Measurements from ENCODE around the gene NFIA. TPM values are rescaled to one million over a fixed set of nuclear protein-coding genes. Genes with fewer than 3 reads are reported as not detected.

Gene NFIA
- total and polyA plus RNA-seq, 9 of the 15 experiments (the other 6 are each of a cell fraction or from before 2014, with no cell fraction given) = 5.3 to 24.9 (median 9.8) TPM

GRCh38 chr1:61071205-61072130 lies 10.9 kb upstream of the NFIA start (continued):
- peak; percentile 46 for TF ChIP-seq NCOA4 (IDR thresholded peaks at IDR 0.05; ENCODE audit: partially characterized antibody)
- TF ChIP-seq RB1 (IDR thresholded peaks at IDR 0.05; ENCODE audit: low read depth) = no peak
- peak; percentile 60 for TF ChIP-seq BRD9 (IDR thresholded peaks at IDR 0.05; ENCODE audit: low read depth, partially characterized antibody)
- TF ChIP-seq HNRNPL (IDR thresholded peaks at IDR 0.05; ENCODE audit: low read depth, low read length) = no peak
- TF ChIP-seq ASH1L (IDR thresholded peaks at IDR 0.05; ENCODE audit: borderline replicate concordance, low read depth, partially characterized antibody) = peak; percentile 43
- TF ChIP-seq NFXL1 (CRISPR knock-in tag; IDR thresholded peaks at IDR 0.05) = no peak
- no peak for TF ChIP-seq ZNF76 (CRISPR knock-in tag; IDR thresholded peaks at IDR 0.05; ENCODE audit: borderline replicate concordance)
- TF ChIP-seq, protein P1, sequence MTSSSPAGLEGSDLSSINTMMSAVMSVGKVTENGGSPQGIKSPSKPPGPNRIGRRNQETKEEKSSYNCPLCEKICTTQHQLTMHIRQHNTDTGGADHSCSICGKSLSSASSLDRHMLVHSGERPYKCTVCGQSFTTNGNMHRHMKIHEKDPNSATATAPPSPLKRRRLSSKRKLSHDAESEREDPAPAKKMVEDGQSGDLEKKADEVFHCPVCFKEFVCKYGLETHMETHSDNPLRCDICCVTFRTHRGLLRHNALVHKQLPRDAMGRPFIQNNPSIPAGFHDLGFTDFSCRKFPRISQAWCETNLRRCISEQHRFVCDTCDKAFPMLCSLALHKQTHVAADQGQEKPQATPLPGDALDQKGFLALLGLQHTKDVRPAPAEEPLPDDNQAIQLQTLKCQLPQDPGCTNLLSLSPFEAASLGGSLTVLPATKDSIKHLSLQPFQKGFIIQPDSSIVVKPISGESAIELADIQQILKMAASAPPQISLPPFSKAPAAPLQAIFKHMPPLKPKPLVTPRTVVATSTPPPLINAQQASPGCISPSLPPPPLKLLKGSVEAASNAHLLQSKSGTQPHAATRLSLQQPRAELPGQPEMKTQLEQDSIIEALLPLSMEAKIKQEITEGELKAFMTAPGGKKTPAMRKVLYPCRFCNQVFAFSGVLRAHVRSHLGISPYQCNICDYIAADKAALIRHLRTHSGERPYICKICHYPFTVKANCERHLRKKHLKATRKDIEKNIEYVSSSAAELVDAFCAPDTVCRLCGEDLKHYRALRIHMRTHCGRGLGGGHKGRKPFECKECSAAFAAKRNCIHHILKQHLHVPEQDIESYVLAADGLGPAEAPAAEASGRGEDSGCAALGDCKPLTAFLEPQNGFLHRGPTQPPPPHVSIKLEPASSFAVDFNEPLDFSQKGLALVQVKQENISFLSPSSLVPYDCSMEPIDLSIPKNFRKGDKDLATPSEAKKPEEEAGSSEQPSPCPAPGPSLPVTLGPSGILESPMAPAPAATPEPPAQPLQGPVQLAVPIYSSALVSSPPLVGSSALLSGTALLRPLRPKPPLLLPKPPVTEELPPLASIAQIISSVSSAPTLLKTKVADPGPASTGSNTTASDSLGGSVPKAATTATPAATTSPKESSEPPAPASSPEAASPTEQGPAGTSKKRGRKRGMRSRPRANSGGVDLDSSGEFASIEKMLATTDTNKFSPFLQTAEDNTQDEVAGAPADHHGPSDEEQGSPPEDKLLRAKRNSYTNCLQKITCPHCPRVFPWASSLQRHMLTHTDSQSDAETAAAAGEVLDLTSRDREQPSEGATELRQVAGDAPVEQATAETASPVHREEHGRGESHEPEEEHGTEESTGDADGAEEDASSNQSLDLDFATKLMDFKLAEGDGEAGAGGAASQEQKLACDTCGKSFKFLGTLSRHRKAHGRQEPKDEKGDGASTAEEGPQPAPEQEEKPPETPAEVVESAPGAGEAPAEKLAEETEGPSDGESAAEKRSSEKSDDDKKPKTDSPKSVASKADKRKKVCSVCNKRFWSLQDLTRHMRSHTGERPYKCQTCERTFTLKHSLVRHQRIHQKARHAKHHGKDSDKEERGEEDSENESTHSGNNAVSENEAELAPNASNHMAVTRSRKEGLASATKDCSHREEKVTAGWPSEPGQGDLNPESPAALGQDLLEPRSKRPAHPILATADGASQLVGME (CRISPR knock-in tag; IDR thresholded peaks at IDR 0.05) = no peak
- no peak for TF ChIP-seq RBM34 (IDR thresholded peaks at IDR 0.05; ENCODE audit: borderline replicate concordance, insufficient read depth, low read length)
- 0 out of 2 replicates have a peak, but pooled peaks have one; percentile 33 for TF ChIP-seq HLTF (IDR thresholded peaks at IDR 0.05)
- TF ChIP-seq, protein P2, sequence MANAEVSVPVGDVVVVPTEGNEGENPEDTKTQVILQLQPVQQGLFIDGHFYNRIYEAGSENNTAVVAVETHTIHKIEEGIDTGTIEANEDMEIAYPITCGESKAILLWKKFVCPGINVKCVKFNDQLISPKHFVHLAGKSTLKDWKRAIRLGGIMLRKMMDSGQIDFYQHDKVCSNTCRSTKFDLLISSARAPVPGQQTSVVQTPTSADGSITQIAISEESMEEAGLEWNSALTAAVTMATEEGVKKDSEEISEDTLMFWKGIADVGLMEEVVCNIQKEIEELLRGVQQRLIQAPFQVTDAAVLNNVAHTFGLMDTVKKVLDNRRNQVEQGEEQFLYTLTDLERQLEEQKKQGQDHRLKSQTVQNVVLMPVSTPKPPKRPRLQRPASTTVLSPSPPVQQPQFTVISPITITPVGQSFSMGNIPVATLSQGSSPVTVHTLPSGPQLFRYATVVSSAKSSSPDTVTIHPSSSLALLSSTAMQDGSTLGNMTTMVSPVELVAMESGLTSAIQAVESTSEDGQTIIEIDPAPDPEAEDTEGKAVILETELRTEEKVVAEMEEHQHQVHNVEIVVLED (CRISPR knock-in tag; IDR thresholded peaks at IDR 0.05) = no peak
- TF ChIP-seq PYGO2 (tag; IDR thresholded peaks at IDR 0.05) = no peak
- 0 out of 2 replicates have a peak, but pooled peaks have one; percentile 5 for TF ChIP-seq TAL1 (IDR thresholded peaks at IDR 0.05)
- TF ChIP-seq LCOR (CRISPR knock-in tag; IDR thresholded peaks at IDR 0.05) = no peak
- TF ChIP-seq ELF1 (tag; IDR thresholded peaks at IDR 0.05) = no peak
- TF ChIP-seq CBX2 (IDR thresholded peaks at IDR 0.05; ENCODE audit: insufficient read depth, low read length, poor library complexity, severe bottlenecking) = no peak
- TF ChIP-seq ZNF253 (CRISPR knock-in tag; conservative IDR thresholded peaks at IDR 0.05) = no peak
- no peak for TF ChIP-seq ZNF140 (CRISPR knock-in tag; IDR thresholded peaks at IDR 0.05)
- no peak for TF ChIP-seq FOXK2 (conservative IDR thresholded peaks at IDR 0.05 in 1 of 2, IDR thresholded peaks at IDR 0.05 in 1 of 2; ENCODE audit: low read depth in 2 of 2)
- peak; percentile 28; the same call in 1 of the 2 replicates for TF ChIP-seq CC2D1A (IDR thresholded peaks at IDR 0.05)
